ENCODE measurements around the gene RGS11.

The RGS11 gene

GRCh38 chr16:296806-297510 is 21.2 kb upstream of the RGS11 start:
- no peak for DNase-seq

DNA sequence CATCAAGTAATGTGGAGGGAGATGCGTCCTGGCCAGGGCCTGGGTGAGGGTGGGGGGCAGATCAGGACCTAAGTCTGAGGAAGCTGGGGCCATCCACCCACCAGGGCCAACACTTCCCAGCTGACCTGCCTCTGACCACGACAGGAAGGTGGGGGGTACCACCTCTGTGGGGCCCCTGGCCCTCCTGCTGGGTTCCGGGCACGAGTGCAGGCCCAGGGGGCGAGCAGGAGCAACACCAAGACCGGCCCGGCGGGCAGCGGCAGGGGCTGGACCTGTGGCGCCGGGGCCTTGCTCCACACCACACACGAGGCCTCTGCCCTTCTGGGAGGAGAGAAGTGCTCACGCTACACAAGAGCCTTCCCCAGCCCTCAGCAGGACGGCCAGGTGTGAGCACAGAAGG is 20.5 kb upstream of the RGS11 start:
- no peak for DNase-seq

- no peak for DNase-seq
Observed at GRCh38 chr16:293043-293775, 17.5 kb upstream of the RGS11 start.

DNA sequence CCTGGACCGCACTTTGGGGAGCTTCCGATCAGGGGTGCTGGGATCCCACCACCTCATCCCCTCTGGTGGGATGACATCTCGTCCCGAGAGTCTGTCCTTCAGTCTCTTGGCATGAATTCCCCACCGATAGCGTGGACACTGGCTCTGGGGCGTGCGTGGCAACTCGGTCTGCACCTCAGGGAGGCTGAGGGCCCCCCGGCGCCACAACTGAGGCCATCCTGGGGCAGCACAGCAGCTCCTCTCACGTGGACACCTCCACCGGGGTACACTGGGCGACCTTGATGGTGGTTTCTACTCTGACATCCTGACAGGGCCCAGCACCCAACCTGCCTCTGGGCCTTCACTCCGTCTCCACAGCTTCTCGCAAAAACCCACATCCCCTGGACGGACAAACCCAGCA is 15.8 kb upstream of the RGS11 start:
- DNase-seq, result no peak

GRCh38 chr16:290681-291405 is 15.1 kb upstream of the RGS11 start:
- no peak for DNase-seq

DNA sequence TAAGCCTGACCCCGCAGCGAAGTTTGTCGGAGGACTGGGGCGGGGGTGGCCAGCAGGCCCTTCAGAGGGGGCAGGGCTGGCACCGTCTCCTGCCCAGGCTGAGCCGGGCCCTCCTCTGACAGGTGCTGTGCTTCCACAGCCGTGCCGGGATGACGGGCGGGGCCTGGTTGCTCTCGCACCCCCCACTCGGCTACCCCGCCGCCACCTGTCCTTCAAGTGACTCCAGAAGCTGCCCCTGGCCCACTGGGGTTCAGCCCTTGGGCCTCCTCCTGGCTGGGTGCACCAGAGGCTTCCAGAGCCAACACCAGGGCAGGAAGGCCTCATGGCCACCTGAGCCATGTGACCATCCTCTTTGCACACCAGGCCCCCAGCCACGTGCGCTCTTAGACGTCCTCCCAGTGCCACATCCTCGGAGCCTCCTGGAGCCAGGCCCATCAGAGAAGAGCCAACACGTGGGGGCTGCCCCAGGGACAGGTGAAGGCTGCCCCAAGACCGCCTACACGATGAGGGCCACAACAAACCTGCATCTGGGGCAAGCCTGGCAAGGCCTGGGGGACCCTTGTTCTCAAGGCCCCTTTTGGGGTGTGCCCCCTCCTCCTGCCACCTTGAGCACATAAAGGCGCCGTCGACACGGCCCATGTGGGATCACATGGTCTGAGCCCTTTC is 14.4 kb upstream of the RGS11 start:
- no peak for DNase-seq

DNA sequence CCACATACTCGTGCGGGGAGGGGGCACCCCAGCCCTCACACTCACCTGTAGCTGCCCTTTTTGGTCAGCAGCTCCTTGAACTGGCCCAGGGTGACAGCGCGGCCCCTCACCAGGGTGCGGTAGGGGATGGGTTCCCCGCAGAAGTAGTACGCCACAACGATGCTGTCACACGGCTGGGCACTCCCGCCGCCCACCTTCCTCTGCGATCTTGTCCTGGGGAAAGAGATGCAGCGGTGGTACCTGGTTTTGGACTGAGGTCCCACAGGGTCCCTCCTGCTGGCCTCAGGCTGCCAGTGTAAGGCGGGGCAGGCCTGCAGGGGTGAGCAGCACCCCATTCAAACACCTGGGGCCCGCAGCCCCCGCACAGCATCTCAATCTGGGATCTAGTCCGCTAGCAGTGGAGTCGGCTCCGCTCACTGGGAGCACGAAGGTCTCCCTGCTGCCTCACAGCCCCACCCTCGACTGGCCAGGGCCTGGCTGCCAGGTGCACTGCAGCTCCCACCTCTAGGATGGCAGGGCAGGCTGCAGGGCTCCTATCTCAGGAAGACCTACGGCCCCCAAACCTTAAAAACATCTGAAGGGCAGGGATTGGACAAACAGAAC is 13.8 kb upstream of the RGS11 start:
- no peak for DNase-seq

GRCh38 chr16:287981-288920 is 12.5 kb upstream of the RGS11 start:
- DNase-seq, result no peak

DNA sequence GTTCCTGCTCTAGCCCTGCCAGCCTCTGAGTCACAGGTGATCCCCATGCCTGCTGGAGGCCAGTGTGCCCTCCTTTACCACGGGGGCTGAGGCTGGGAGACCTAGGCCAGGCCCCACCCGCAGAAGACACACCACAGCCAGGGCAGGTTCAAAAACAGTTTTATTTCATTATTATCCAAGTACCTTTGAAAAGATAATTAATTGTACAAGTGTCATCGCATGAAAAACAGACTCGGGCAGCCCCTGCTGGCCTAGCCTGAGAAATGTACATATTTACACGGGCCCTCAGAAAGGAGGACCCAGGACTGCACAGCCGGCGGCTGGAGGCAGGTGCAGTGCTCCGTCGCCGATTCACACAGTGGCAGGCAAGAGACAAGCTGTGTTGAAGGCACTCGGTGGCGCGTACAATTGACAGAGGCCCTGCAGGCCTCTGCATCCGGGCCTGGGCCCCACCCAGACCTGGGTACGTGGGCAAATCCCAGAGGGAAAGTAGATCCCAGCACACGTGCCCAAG is 11.6 kb upstream of the RGS11 start:
- DNase-seq, result no peak

DNA sequence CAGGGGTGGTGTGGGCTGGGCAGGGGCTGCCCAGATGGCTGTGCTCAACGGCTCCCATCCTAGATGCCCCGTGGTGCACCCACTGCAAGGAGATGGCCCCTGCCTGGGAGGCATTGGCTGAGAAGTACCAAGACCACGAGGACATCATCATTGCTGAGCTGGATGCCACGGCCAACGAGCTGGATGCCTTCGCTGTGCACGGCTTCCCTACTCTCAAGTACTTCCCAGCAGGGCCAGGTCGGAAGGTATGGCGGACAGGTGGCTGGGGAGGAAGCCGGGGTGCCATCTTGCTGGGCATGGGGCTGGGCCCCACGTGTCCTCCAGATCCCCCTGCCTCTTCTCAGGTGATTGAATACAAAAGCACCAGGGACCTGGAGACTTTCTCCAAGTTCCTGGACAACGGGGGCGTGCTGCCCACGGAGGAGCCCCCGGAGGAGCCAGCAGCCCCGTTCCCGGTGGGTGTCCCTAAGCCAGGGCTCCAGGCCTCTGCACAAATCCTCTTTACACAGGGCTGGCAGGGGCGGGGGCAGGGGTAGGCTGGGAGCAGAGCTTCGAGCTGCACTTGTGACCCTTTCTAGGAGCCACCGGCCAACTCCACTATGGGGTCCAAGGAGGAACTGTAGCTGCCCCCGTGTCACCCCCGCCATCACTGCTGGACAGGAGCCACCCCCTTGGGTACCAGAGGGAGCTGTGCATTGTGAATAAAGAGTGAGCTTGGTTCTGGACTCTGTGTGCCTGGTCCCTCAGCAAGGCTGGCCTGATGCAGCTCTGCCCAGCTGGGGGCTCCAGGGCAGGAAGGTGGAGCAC is 10.9 kb upstream of the RGS11 start:
- no peak for DNase-seq

DNA sequence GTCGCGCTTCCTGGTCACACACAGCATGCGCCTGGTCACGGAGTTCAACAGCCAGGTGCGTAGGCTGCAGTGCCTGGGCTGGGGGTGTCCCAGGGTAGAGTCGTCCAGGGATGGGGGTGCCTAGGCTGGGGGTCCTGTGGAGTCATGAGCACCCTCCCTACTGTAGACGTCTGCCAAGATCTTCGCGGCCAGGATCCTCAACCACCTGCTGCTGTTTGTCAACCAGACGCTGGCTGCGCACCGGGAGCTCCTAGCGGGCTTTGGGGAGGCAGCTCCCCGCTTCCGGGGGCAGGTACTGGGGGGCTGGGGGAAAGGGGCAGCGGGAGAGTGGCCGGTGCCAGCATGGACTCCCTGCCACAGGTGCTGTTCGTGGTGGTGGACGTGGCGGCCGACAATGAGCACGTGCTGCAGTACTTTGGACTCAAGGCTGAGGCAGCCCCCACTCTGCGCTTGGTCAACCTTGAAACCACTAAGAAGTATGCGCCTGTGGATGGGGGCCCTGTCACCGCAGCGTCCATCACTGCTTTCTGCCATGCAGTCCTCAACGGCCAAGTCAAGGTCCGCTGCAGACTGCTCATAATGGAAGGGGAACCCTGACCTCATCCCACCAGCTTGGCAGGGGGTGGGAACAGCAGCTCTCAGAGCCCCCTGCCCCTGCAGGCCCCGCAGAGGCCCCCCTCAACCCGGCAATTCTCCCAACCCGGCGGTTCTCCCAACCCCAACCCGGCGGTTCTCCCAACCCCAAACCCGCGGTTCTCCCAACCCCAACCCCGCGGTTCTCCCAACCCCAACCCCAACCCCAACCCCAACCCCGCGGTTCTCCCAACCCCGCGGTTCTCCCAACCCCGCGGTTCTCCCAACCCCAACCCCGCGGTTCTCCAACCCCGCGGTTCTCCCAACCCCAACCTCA is 9.7 kb upstream of the RGS11 start:
- DNase-seq, result no peak

DNA sequence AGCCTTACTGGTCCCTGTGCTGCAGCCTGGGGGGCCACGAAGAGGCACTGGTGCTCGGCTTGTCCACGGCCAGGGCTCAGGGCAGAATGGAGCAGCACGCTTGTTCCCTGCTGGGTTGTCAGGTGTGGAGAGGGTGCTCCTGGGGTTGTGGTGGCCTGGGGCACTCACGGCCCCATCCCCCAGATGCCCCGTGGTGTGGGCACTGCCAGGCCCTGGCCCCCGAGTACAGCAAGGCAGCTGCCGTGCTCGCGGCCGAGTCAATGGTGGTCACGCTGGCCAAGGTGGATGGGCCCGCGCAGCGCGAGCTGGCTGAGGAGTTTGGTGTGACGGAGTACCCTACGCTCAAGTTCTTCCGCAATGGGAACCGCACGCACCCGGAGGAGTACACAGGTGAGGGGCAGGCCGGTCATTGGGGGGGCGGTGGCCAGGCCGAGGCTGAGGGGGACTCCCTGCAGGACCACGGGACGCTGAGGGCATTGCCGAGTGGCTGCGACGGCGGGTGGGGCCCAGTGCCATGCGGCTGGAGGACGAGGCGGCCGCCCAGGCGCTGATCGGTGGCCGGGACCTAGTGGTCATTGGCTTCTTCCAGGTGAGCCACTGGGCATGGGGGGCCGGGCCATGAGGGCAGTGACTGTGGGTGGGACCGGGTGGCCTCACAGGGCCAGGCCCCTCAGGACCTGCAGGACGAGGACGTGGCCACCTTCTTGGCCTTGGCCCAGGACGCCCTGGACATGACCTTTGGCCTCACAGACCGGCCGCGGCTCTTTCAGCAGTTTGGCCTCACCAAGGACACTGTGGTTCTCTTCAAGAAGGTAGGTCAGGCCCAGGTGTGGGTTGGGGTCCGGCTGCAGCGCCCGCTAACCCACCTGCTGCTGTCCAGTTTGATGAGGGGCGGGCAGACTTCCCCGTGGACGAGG is 8.7 kb upstream of the RGS11 start:
- DNase-seq, result no peak

- DNase-seq, result peak in 3 of 56 donors; percentile 14 to 30 (median 26)
Observed at GRCh38 chr16:283033-283805, 7.5 kb upstream of the RGS11 start, which contains the start of gene PDIA2. Gene PDIA2, plus strand, starts transcription at chr16:283164. Its CDS starts 6 bp downstream, at chr16:283170.

GRCh38 chr16:282491-282890 is 6.7 kb upstream of the RGS11 start:
- DNase-seq, result no peak

DNA sequence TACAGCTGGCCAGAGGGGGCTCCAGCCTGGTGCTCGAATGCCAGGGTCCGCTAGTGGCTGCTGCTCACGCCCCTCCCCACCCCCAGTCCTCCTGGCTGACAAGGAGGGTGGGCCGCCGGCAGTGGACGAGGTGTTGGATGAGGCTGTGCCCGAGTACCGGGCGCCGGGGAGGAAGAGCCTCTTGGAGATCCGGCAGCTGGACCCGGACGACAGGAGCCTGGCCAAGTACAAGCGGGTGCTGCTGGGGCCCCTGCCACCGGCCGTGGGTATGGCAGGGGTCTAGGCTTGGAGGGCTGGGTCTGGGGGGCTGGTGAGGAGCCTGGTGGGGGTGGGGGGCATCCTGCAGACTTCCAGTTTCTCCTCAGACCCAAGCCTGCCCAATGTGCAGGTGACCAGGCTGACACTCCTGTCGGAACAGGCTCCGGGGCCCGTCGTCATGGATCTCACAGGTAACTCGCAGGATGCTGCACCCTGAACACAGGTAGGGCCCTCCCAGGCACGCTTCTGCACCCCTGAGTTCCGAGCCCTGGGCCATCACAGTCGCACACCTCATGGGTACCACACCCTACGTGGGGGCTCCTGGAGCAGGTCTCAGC is 6.0 kb upstream of the RGS11 start:
- no peak for DNase-seq
